Tibial nerve (tissue), 4 donors: ENCODE measurements around the gene ZNF32.

Source experiments
- EP300 ChIP-seq, 2 donors: sonication (generic); formaldehyde crosslinking; IDR thresholded peaks; one replicate each; pipeline ENCODE4 v1.6.1; 2017; ENCODE audit warnings: antibody characterized with exemption in 2 of 2, mild to moderate bottlenecking in 1 of 2
- POLR2A ChIP-seq, 2 donors: fragments of 450-650 bp; IDR thresholded peaks; one replicate each; pipeline ENCODE4 v1.6.1; 2017; ENCODE audit warnings: antibody characterized with exemption in 2 of 2, mild to moderate bottlenecking in 2 of 2, moderate library complexity in 2 of 2
- TF ChIP-seq, protein P1 (sequence below), 5 experiments: fragments of 200-600 bp in 3 of 5; fragments of 450-650 bp in 2 of 5; sonication (generic) in 3 of 5; IDR thresholded peaks; one replicate each; pipeline ENCODE4 v1.5.1; 2016 to 2019; ENCODE audit warnings: antibody characterized with exemption in 5 of 5, mild to moderate bottlenecking in 3 of 5, moderate library complexity in 2 of 5

DNA sequence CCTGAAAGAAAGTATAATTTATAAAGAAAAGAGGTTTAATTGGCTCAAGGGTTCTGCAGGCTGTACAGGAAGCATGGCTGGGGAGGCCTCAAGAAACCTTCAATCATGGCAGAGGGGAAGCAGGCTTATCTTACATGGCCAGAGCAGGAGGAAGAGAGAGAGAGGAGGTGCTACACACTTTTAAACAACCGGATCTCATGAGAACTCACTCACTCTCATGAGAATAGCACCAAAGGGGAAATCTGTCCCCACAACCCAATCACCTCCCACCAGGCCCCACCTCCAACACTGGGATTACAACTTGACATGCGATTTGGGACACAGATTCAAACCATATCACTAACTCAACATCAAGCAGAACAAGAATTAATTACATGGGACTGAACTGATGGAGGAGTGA is 49.3 kb downstream of the ZNF32 start:
- TF ChIP-seq, protein P1, sequence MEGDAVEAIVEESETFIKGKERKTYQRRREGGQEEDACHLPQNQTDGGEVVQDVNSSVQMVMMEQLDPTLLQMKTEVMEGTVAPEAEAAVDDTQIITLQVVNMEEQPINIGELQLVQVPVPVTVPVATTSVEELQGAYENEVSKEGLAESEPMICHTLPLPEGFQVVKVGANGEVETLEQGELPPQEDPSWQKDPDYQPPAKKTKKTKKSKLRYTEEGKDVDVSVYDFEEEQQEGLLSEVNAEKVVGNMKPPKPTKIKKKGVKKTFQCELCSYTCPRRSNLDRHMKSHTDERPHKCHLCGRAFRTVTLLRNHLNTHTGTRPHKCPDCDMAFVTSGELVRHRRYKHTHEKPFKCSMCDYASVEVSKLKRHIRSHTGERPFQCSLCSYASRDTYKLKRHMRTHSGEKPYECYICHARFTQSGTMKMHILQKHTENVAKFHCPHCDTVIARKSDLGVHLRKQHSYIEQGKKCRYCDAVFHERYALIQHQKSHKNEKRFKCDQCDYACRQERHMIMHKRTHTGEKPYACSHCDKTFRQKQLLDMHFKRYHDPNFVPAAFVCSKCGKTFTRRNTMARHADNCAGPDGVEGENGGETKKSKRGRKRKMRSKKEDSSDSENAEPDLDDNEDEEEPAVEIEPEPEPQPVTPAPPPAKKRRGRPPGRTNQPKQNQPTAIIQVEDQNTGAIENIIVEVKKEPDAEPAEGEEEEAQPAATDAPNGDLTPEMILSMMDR (IDR thresholded peaks at IDR 0.05) = no peak
- TF ChIP-seq POLR2A (IDR thresholded peaks at IDR 0.05) (no peak), EP300 (IDR thresholded peaks at IDR 0.05) (no peak)
